Activated CD8-positive, alpha-beta memory T cell treated with anti-CD3 and anti-CD28 coated beads, Interleukin-2, amount 10 ng/mL, durations not matched to agents 7 days and 5 days (primary cell): ENCODE measurements around the gene DAP. TPM values are rescaled to one million over a fixed set of nuclear protein-coding genes. Genes with fewer than 3 reads are reported as not detected.

Experiments
- ATAC-seq: fragments of 150-1000 bp; cut with Tn5 transposase; one replicate; pipeline ENCODE4 v1.10.0; 2021; ENCODE audit warnings: moderate library complexity
- CTCF ChIA-PET: fragments of 350-600 bp; sonication (Branson Sonifier 250); formaldehyde crosslinking; loops from one replicate; lab custom pipeline; 2021; ENCODE audit warnings: antibody characterized with exemption; lab: Charles Lee
- DNase-seq: peaks from one replicate; pipeline ENCODE4 v3.0.0-alpha.2; 2020
- H3K27ac Mint-ChIP-seq: one replicate; pipeline ENCODE4 v1.8.0; 2021; ENCODE audit warnings: mild to moderate bottlenecking, mixed read lengths
- H3K27me3 Mint-ChIP-seq: one replicate; pipeline ENCODE4 v1.8.0; 2021; ENCODE audit warnings: mixed read lengths
- H3K36me3 Mint-ChIP-seq: one replicate; pipeline ENCODE4 v1.8.0; 2021; ENCODE audit warnings: mild to moderate bottlenecking, mixed read lengths
- H3K4me1 Mint-ChIP-seq: one replicate; pipeline ENCODE4 v1.8.0; 2021; ENCODE audit warnings: mixed read lengths
- H3K4me3 Mint-ChIP-seq: one replicate; pipeline ENCODE4 v1.8.0; 2021; ENCODE audit warnings: mild to moderate bottlenecking, moderate library complexity, mixed read lengths
- H3K9me3 Mint-ChIP-seq: one replicate; pipeline ENCODE4 v1.8.0; 2022; ENCODE audit warnings: low read depth, mixed read lengths
- total RNA-seq, 2 experiments: library from RNA; stranded (reverse); gene quantifications; one replicate each; pipeline ENCODE4 v1.2.3, GENCODE V29; 2021

Gene DAP
- total RNA-seq, 2 experiments from 2014 or later: 44.5 to 52.2 TPM

- no peak overlapping the region for H3K4me3 Mint-ChIP-seq
- no peaks in the 10 kb centered on the region for H3K9me3 Mint-ChIP-seq
- DNase-seq (no peak), ATAC-seq (no peak)
- H3K4me1 Mint-ChIP-seq: no peaks in the 10 kb centered on the region
- peaks cover 4% of the 10 kb centered on the region for H3K36me3 Mint-ChIP-seq
- H3K27me3 Mint-ChIP-seq: no peaks in the 10 kb centered on the region
- CTCF ChIA-PET: no interaction called here
- H3K27ac Mint-ChIP-seq: no peak overlapping the region
Measured at GRCh38 chr5:10660135-10660534, 100.9 kb downstream of the DAP start.

GRCh38 chr5:10658265-10658664, 102.8 kb downstream of the DAP start:
- Mint-ChIP-seq H3K4me3 (no peak overlapping the region), H3K27me3 (no peaks in the 10 kb centered on the region), H3K9me3 (no peaks in the 10 kb centered on the region), H3K36me3 (peaks cover 4% of the 10 kb centered on the region), H3K27ac (no peak overlapping the region), H3K4me1 (no peaks in the 10 kb centered on the region)
- DNase-seq (no peak), ATAC-seq (no peak)
- CTCF ChIA-PET: no interaction called here

GRCh38 chr5:10655972-10656830, 104.8 kb downstream of the DAP start:
- CTCF ChIA-PET: no interaction called here
- Mint-ChIP-seq H3K27ac (no peak overlapping the region), H3K4me1 (no peaks in the 10 kb centered on the region), H3K27me3 (no peaks in the 10 kb centered on the region), H3K9me3 (no peaks in the 10 kb centered on the region), H3K4me3 (no peak overlapping the region), H3K36me3 (peaks cover 4% of the 10 kb centered on the region)
- ATAC-seq (no peak), DNase-seq (no peak)

GRCh38 chr5:10655161-10655971, 105.7 kb downstream of the DAP start:
- H3K27ac Mint-ChIP-seq: no peak overlapping the region
- no peaks in the 10 kb centered on the region for H3K4me1 Mint-ChIP-seq
- ATAC-seq (no peak), DNase-seq (no peak)
- H3K9me3 Mint-ChIP-seq: no peaks in the 10 kb centered on the region
- no peaks in the 10 kb centered on the region for H3K27me3 Mint-ChIP-seq
- CTCF ChIA-PET: no interaction called here
- H3K36me3 Mint-ChIP-seq: peaks cover 5% of the 10 kb centered on the region
- no peak overlapping the region for H3K4me3 Mint-ChIP-seq

GRCh38 chr5:10654566-10654965, 106.5 kb downstream of the DAP start:
- Mint-ChIP-seq H3K9me3 (no peaks in the 10 kb centered on the region), H3K27ac (no peak overlapping the region), H3K4me3 (no peak overlapping the region), H3K4me1 (no peaks in the 10 kb centered on the region), H3K27me3 (no peaks in the 10 kb centered on the region), H3K36me3 (peaks cover 6% of the 10 kb centered on the region)
- CTCF ChIA-PET: no interaction called here
- DNase-seq: no peak
- no peak for ATAC-seq

GRCh38 chr5:10653751-10654400, 107.2 kb downstream of the DAP start:
- Mint-ChIP-seq H3K9me3 (no peaks in the 10 kb centered on the region), H3K27ac (no peak overlapping the region), H3K27me3 (no peaks in the 10 kb centered on the region), H3K4me3 (no peak overlapping the region), H3K36me3 (peaks cover 6% of the 10 kb centered on the region), H3K4me1 (no peaks in the 10 kb centered on the region)
- no peak for ATAC-seq
- CTCF ChIA-PET: no interaction called here
- DNase-seq: no peak

- CTCF ChIA-PET: no interaction called here
- no peaks in the 10 kb centered on the region for H3K9me3 Mint-ChIP-seq
Measured at GRCh38 chr5:10653043-10653442, 108.0 kb downstream of the DAP start.

GRCh38 chr5:10652606-10653005, 108.4 kb downstream of the DAP start:
- Mint-ChIP-seq H3K36me3 (peaks cover 3% of the 10 kb centered on the region), H3K27ac (no peak overlapping the region), H3K27me3 (no peaks in the 10 kb centered on the region), H3K9me3 (no peaks in the 10 kb centered on the region), H3K4me3 (no peak overlapping the region), H3K4me1 (no peaks in the 10 kb centered on the region)
- CTCF ChIA-PET: no interaction called here
- no peak for DNase-seq
- ATAC-seq: no peak

More at GRCh38 chr5:10653043-10653442, 108.0 kb downstream of the DAP start:
- Mint-ChIP-seq H3K4me1 (no peaks in the 10 kb centered on the region), H3K27me3 (no peaks in the 10 kb centered on the region), H3K36me3 (peaks cover 3% of the 10 kb centered on the region), H3K4me3 (no peak overlapping the region), H3K27ac (no peak overlapping the region)
- ATAC-seq (no peak), DNase-seq (no peak)

- H3K4me1 Mint-ChIP-seq: no peaks in the 10 kb centered on the region
- no peak for DNase-seq
- CTCF ChIA-PET: no interaction called here
- no peak overlapping the region for H3K27ac Mint-ChIP-seq
- H3K4me3 Mint-ChIP-seq: no peak overlapping the region
- no peaks in the 10 kb centered on the region for H3K9me3 Mint-ChIP-seq
- no peak for ATAC-seq
- peaks cover 3% of the 10 kb centered on the region for H3K36me3 Mint-ChIP-seq
- H3K27me3 Mint-ChIP-seq: no peaks in the 10 kb centered on the region
Measured at GRCh38 chr5:10652151-10652550, 108.9 kb downstream of the DAP start.

- CTCF ChIA-PET: no interaction called here
- peaks cover 3% of the 10 kb centered on the region for H3K36me3 Mint-ChIP-seq
- no peak overlapping the region for H3K4me3 Mint-ChIP-seq
- DNase-seq (no peak), ATAC-seq (no peak)
- H3K4me1 Mint-ChIP-seq: peaks cover 8% of the 10 kb centered on the region
- H3K9me3 Mint-ChIP-seq: no peaks in the 10 kb centered on the region
- H3K27me3 Mint-ChIP-seq: no peaks in the 10 kb centered on the region
- no peak overlapping the region for H3K27ac Mint-ChIP-seq
Measured at GRCh38 chr5:10649666-10650380, 111.2 kb downstream of the DAP start.

- Mint-ChIP-seq H3K36me3 (peaks cover 3% of the 10 kb centered on the region), H3K27me3 (no peaks in the 10 kb centered on the region), H3K4me3 (no peak overlapping the region), H3K9me3 (no peaks in the 10 kb centered on the region), H3K4me1 (peaks cover 15% of the 10 kb centered on the region), H3K27ac (no peak overlapping the region)
- no peak for DNase-seq
- ATAC-seq: no peak
- CTCF ChIA-PET: no interaction called here
Measured at GRCh38 chr5:10648806-10649665, 112.0 kb downstream of the DAP start.

- no peak overlapping the region for H3K4me3 Mint-ChIP-seq
- peaks cover 16% of the 10 kb centered on the region for H3K4me1 Mint-ChIP-seq
- CTCF ChIA-PET: no interaction called here
- H3K36me3 Mint-ChIP-seq: peaks cover 3% of the 10 kb centered on the region
- no peaks in the 10 kb centered on the region for H3K9me3 Mint-ChIP-seq
- no peak overlapping the region for H3K27ac Mint-ChIP-seq
- DNase-seq: no peak
- no peaks in the 10 kb centered on the region for H3K27me3 Mint-ChIP-seq
- no peak for ATAC-seq
Measured at GRCh38 chr5:10647640-10648039, 113.4 kb downstream of the DAP start.
